AG10803 (cell line): ENCODE data around the gene CFAP20.

Experiments used
- DNase-seq: peaks from one replicate; pipeline ENCODE4 v3.0.0; 2010; ENCODE audit warnings: low read depth
- H3K4me3 ChIP-seq: 2 replicates; pipeline ENCODE4 v1.5.1; 2011; ENCODE audit warnings: mild to moderate bottlenecking, low read length, control low read depth
- CTCF ChIP-seq: conservative IDR thresholded peaks from 2 replicates; pipeline ENCODE4 v1.5.1; 2011; ENCODE audit warnings: mild to moderate bottlenecking, low read length, control low read depth, inconsistent platforms

Gene CFAP20

GRCh38 chr16:58125781-58126335 lies 3.3 kb downstream of the CFAP20 start:
- no peak; the same call in 1 of the 2 replicates for TF ChIP-seq CTCF
- H3K4me3 ChIP-seq: no peak overlapping the region
- DNase-seq: peak; percentile 17

- DNase-seq: no peak
- no peak for TF ChIP-seq CTCF
- H3K4me3 ChIP-seq: no peak overlapping the region
Measured at GRCh38 chr16:58125041-58125440, 4.1 kb downstream of the CFAP20 start.

GRCh38 chr16:58124601-58124915 lies 4.6 kb downstream of the CFAP20 start:
- no peak for TF ChIP-seq CTCF
- H3K4me3 ChIP-seq: no peak overlapping the region
- peak; percentile 39 for DNase-seq

- no peak overlapping the region for H3K4me3 ChIP-seq
- TF ChIP-seq CTCF: no peak
- DNase-seq: peak; percentile 32
Measured at GRCh38 chr16:58123896-58124600, 5.1 kb downstream of the CFAP20 start.

GRCh38 chr16:58121132-58121531 lies 8.0 kb downstream of the CFAP20 start:
- no peak for DNase-seq
- H3K4me3 ChIP-seq: no peak overlapping the region
- TF ChIP-seq CTCF: no peak

GRCh38 chr16:58120234-58120633 lies 8.9 kb downstream of the CFAP20 start:
- TF ChIP-seq CTCF: no peak
- DNase-seq: no peak
- H3K4me3 ChIP-seq: no peak overlapping the region

GRCh38 chr16:58119509-58119845 lies 9.7 kb downstream of the CFAP20 start:
- H3K4me3 ChIP-seq: no peak overlapping the region
- DNase-seq: no peak
- no peak for TF ChIP-seq CTCF
